Measurements from ENCODE around the gene PRELP. TPM values are rescaled to one million over a fixed set of nuclear protein-coding genes. Genes with fewer than 3 reads are reported as not detected.

PRELP gene
- total RNA-seq, 6 experiments from 2014 or later: 3.8 to 10.8 (median 5.4) TPM

DNA sequence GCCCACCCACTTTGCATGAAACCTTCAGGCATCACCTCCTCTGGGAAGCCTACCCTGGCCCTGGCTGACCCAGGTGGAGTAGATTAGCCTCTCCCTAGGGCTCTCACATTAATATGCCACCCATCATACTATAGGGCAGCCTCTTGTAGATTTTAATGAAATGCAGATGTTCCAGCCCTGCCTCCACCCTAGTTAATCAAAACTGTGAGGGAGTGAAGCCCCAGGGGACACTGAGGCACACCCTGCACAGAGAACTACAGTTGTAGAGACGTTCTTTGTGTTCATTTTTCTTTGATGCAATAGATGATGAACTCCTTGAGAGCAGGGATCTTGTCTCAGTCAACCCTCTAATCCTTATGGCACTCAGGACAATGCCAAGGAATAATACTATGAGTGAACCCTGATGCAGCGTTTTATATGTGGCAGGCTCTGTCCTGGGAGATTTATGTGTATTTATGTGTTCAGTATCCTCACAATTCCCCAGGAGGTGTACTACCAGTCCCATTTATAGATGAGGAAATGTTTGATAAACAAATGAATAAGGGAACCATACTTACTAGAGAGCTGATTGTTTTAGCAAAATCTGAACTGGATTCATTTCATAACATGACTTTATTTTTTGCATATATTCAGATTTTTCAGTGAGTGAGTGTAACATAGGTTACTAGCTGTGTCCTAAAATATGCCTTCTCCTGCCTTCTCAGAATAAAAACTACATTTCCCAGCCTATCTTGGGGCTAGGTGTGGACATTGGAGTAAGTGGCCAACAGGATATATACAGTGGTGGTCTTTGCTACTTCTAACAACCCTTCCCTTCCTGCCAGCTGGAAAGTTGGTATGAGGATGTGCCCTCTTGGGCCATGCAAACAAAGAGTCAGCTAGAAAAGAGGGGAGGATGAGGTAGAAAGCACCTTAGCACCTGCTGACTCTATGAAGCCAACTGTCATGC, 23.5 kb upstream of the PRELP start:
- Histone ChIP-seq H3K27ac (no peak overlapping the region), H3K4me1 (no peaks in the 10 kb centered on the region), H3K9me3 (no peaks in the 10 kb centered on the region), H3K4me3 (no peak overlapping the region), H3K36me3 (no peaks in the 10 kb centered on the region), H3K27me3 (no peaks in the 10 kb centered on the region)
- WGBS (ENCODE audit: insufficient coverage, low coverage, low lambda C conversion rate, missing lambda C conversion rate): 0% methylated on average over 1 of the region's 2 CpGs
- no peak for DNase-seq
- intact Hi-C loops (cut with DNase I): no loop called here
- TF ChIP-seq, protein P1, sequence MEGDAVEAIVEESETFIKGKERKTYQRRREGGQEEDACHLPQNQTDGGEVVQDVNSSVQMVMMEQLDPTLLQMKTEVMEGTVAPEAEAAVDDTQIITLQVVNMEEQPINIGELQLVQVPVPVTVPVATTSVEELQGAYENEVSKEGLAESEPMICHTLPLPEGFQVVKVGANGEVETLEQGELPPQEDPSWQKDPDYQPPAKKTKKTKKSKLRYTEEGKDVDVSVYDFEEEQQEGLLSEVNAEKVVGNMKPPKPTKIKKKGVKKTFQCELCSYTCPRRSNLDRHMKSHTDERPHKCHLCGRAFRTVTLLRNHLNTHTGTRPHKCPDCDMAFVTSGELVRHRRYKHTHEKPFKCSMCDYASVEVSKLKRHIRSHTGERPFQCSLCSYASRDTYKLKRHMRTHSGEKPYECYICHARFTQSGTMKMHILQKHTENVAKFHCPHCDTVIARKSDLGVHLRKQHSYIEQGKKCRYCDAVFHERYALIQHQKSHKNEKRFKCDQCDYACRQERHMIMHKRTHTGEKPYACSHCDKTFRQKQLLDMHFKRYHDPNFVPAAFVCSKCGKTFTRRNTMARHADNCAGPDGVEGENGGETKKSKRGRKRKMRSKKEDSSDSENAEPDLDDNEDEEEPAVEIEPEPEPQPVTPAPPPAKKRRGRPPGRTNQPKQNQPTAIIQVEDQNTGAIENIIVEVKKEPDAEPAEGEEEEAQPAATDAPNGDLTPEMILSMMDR (IDR thresholded peaks at IDR 0.05): no peak
- TF ChIP-seq POLR2A (IDR thresholded peaks at IDR 0.05): no peak
- ATAC-seq: no peak

DNA sequence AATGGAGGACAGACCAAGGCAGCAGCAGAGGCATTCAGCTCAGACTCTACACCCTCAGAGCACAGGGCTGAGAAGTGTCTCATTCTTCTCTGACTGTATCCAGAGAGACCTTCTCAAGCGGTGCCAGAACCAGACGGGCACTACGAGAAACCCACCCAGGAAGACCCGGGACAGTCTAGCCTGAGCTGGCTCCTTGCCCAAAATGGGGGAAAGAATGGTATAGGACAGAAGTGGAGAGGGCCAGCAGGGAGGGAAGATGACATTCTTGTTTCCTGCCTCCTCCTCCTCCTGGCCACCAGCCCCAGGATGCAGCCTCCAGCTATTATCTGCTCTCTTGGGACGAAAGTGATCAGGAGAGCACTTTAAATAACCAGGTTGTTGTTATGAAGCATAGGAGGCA, 22.6 kb upstream of the PRELP start:
- no peaks in the 10 kb centered on the region for H3K4me1 ChIP-seq
- H3K36me3 ChIP-seq: no peaks in the 10 kb centered on the region
- DNase-seq (no peak), ATAC-seq (no peak)
- no peak for TF ChIP-seq POLR2A (IDR thresholded peaks at IDR 0.05)
- TF ChIP-seq, protein P1 (IDR thresholded peaks at IDR 0.05): no peak
- no peaks in the 10 kb centered on the region for H3K27me3 ChIP-seq
- no peak overlapping the region for H3K27ac ChIP-seq
- WGBS (ENCODE audit: insufficient coverage, low coverage, low lambda C conversion rate, missing lambda C conversion rate): 48% methylated on average over 4 of the region's 5 CpGs
- H3K9me3 ChIP-seq: no peaks in the 10 kb centered on the region
- no peak overlapping the region for H3K4me3 ChIP-seq
- intact Hi-C loops (cut with DNase I): no loop called here

DNA sequence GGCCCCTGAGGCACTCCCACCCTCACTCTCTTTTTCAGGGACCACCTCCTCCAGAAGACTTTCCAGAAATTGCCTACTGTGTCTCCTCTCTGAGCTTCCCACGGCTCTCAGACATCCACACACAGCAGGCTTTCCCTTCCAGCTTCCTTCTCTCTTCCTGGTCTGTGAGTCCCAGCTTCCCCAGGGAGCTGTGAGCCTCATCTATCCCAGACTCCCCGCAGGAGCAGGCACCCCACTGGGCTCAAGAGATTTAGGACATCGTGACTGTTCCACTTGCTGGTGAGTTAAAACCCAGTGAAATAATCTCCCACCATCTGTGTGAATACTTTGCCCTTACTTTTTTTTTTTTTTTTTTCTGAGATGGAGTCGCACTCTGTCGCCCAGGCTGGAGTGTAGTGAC, 22.0 kb upstream of the PRELP start:
- ATAC-seq (no peak), DNase-seq (no peak)
- H3K9me3 ChIP-seq: no peaks in the 10 kb centered on the region
- intact Hi-C loops (cut with DNase I): no loop called here
- H3K27ac ChIP-seq: no peak overlapping the region
- H3K4me3 ChIP-seq: no peak overlapping the region
- WGBS (ENCODE audit: insufficient coverage, low coverage, low lambda C conversion rate, missing lambda C conversion rate): 50% methylated on average over 5 of the region's 5 CpGs
- no peaks in the 10 kb centered on the region for H3K4me1 ChIP-seq
- no peaks in the 10 kb centered on the region for H3K27me3 ChIP-seq
- TF ChIP-seq, protein P1 (IDR thresholded peaks at IDR 0.05): no peak
- TF ChIP-seq POLR2A (IDR thresholded peaks at IDR 0.05): no peak
- no peaks in the 10 kb centered on the region for H3K36me3 ChIP-seq

DNA sequence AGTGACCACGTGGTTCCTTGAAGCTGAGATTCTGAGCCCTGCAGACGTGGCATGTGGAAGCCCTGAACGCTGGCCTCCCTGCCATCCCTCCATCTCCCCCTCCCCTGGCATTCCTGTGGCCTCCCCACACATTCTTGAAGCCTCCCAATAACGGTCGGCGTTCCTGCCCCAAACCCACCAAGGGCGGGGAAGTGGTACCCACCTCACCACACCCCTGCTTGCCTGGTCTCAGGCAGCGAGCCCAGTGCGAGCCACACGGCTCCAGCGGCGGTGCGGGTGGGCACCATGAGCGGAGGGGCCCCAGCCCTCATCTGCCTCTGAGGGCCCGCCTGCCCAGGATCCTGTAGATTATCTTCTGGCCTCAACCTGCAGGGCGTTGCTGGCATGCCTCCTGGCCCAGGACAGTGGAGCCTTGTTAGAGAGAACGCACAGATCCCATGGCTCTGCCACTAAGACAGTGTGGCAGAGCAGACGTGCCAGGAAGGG, 20.6 kb upstream of the PRELP start:
- intact Hi-C loops (cut with DNase I): no loop called here
- DNase-seq (no peak), ATAC-seq (peak in 1 of 4 donors; percentile 10)
- Histone ChIP-seq H3K4me3 (no peak overlapping the region), H3K36me3 (no peaks in the 10 kb centered on the region), H3K27ac (no peak overlapping the region), H3K9me3 (no peaks in the 10 kb centered on the region), H3K4me1 (no peaks in the 10 kb centered on the region), H3K27me3 (no peaks in the 10 kb centered on the region)
- 60% methylated on average over 1 of the region's 18 CpGs for WGBS (ENCODE audit: insufficient coverage, low coverage, low lambda C conversion rate, missing lambda C conversion rate)
- no peak for TF ChIP-seq POLR2A (IDR thresholded peaks at IDR 0.05)
- TF ChIP-seq, protein P1 (IDR thresholded peaks at IDR 0.05): no peak
